A172 (cell line): Measurements from ENCODE around the gene HIGD2B. TPM values are rescaled to one million over a fixed set of nuclear protein-coding genes. Genes with fewer than 3 reads are reported as not detected.
A peak's percentile ranks its signal among the peaks of the same experiment; 100 is the strongest.
"Not testable (repeated sequence)": the region's sequence is repeated elsewhere in the genome, so short reads cannot be mapped to it uniquely, and the experiment has no call there.

Source experiments
- DNase-seq: peaks from one replicate; pipeline ENCODE4 v3.0.0-alpha.2; 2015; ENCODE audit warnings: low spot score
- total RNA-seq: library from RNA; depleted of rRNA; stranded (reverse); fragments of >200 nt; shearing (Covaris generic); gene quantifications from 2 replicates; pipeline ENCODE4 v1.2.3, GENCODE V29; 2014

HIGD2B gene
- total RNA-seq, 1 experiment from 2014 or later = not detected

- no peak for DNase-seq
Observed at GRCh38 chr15:72676838-72677237, 9.1 kb downstream of the HIGD2B start.

DNA sequence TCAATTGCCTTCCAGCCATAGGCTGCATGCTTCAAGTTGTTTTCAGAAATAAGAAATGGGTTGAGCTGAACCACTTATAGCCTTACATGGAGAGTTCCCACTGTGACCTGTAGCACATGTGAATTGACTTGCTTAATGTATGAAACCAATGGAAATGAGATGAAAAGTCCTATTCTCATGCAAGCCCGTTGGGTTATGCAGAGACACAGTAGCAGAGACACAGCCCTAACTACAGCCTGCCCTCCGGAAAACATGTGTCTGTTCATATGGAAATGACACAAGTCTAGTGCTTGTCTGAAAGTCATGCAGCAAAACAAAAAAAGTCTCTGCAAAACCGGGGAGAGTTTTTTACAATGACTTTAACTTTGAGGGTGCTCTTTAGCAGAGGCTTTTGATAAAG lies 14.5 kb downstream of the HIGD2B start:
- DNase-seq = no peak

GRCh38 chr15:72670656-72671352 lies 15.2 kb downstream of the HIGD2B start:
- DNase-seq = peak; percentile 68

GRCh38 chr15:72669803-72670202 lies 16.2 kb downstream of the HIGD2B start:
- DNase-seq = not testable (repeated sequence)

GRCh38 chr15:72665706-72666105 lies 20.3 kb downstream of the HIGD2B start:
- DNase-seq = not testable (repeated sequence)

GRCh38 chr15:72663931-72664330 lies 22.1 kb downstream of the HIGD2B start:
- not testable (repeated sequence) for DNase-seq

DNA sequence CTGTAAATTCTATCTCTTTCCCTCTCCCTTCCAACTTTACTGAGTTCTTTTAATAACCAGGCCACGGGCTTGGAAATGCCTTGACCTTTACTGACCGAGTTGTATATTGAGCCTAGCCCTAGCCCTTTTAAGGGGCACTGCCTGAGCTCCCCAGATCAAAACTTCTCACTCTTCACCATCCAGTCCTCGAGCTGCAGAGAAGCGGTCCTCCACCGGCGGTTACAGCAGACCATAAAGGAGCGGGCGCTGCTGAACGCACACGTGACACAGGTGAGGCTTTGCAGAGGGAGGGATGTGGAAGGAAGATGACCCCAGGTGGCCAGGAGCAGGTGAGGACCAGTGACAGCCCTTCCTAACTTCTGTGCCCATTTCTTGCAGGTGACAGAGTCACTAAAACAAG lies 24.9 kb downstream of the HIGD2B start:
- not testable (repeated sequence) for DNase-seq

DNA sequence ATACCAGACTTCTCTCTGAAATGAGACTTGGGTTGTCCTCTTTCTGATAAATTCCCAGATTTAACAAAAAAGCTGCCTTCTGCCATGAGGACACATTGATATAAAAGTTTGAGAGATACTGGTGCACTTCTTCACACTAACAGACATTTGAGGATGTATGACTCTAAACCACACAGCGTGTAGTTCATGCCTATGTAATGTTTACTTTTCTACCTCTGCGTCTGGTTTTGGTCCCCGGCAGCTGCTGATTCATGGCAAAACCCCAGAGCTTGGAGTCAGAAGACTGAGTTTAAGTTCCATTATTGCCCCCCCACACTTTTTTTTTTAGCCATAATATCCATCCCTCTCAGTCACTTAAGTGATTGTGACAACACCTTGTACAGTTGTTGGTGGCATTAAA lies 30.0 kb downstream of the HIGD2B start:
- DNase-seq = not testable (repeated sequence)

- DNase-seq = not testable (repeated sequence)
Observed at GRCh38 chr15:72654397-72654796, 31.6 kb downstream of the HIGD2B start, which contains the start of gene GOLGA6B. Gene GOLGA6B, plus strand, starts transcription at chr15:72654697. Its CDS starts 41 bp downstream, at chr15:72654738.

DNA sequence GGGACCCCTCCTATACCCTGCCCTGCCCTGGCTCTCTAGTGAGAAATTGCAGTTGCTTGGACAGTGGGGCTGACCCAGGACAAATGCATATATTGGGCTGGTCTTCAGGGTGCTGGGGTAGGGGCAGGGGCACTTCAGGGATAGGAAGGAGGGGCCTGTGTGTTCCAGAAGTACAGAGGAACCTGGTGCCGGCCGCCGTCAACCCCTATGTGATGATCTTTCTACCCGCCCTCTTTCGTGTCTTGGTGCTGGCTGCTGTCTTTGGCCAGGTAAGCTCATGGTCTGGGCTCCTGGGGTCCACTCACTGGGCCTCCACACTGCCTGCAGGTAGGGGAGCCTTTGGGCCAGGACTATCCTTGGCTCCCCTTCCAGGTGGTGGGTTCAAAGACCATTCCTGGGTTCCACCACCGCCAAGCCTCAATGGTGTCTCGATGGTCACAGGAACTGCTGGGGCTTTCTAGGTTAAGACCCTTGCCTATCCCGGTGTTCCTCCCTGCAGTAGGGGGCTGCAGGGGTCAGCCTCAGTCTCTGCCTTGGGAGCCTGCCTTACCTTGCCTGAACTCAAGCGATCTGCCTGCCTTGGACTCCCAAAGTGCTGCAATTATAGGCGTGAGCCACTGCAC lies 37.2 kb downstream of the HIGD2B start:
- not testable (repeated sequence) for DNase-seq

DNA sequence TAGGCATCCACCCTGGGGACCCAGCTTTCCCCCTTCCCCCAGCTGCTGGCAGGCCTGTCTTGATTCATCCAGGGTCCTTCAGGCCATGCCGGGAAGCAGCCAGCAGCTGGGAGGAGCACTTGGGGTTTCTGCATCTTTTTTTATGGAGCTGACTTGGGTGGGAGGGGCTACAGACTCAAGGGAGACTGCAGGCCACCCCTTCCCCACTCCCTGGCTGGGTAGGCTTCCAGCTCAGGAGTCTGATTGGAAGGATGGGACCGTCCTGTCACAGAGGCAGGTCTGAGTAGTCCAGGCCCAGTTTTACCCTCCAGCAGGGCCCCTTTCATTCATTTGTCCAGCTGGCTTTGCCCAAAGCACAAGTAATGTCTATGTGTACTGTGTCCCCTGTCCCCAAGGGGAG lies 43.7 kb downstream of the HIGD2B start:
- DNase-seq = not testable (repeated sequence)

GRCh38 chr15:72639759-72640483 lies 46.1 kb downstream of the HIGD2B start:
- DNase-seq = not testable (repeated sequence)

DNA sequence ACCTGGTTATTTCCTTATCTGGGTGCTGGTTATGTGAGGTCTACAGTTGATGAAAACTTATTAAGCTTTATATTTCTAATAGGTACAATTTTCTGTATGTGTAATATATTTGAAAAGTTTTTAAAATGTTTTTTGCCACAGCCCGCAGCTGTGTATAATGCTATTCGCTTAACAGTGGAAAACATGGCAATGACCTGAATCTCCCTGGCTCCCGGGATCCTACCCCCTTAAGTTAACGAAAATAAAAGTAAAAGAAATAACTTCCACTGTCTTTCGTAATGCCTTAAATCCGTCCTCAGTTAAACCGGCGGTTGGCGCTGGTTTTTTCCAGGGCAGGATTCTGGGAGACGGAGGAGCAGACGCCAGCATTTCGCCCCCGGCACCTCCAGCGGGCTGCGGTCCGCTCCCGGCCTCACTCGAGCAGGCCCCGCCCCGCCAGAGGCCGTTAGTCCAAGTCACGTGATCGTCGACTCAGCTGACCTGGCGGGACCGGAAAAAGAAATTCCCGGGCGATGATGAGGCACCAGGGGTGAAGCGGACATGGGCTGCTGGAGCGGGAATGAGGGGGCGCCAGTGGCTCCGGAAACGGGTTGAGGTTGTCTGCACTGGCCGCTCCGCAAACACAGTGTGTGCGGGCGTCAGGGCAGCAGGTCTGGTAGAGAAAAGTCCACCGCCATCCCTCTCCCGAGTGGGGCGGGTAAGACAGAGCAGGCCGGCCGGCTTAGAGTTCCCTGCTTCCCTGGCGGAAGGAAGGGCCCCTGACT lies 49.3 kb downstream of the HIGD2B start:
- peak; percentile 47 for DNase-seq

DNA sequence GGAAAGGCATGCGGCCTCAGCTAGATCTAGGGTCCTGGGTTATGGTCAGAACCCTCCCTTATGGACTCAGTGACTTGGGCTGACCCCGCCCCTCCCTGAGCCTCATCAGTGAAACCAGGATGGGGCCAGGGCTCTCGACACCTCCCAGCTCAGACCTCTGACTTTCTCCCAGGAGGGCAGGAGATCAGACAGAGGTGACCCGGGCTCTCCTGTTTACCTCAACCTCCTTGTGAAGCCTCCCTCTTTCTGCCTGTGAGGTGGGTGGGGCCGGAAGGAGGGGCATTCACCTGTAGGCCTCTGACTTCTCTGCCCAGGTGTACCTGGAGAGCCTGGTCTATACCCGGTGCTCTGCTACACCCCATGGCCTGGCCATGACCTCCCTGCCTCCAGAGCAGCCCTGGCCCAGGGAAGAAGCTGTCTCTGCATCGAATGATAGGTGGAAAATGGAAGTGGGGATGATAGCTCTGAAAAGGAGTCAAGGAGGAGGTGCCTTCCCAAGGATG lies 56.9 kb downstream of the HIGD2B start:
- DNase-seq = not testable (repeated sequence)

DNA sequence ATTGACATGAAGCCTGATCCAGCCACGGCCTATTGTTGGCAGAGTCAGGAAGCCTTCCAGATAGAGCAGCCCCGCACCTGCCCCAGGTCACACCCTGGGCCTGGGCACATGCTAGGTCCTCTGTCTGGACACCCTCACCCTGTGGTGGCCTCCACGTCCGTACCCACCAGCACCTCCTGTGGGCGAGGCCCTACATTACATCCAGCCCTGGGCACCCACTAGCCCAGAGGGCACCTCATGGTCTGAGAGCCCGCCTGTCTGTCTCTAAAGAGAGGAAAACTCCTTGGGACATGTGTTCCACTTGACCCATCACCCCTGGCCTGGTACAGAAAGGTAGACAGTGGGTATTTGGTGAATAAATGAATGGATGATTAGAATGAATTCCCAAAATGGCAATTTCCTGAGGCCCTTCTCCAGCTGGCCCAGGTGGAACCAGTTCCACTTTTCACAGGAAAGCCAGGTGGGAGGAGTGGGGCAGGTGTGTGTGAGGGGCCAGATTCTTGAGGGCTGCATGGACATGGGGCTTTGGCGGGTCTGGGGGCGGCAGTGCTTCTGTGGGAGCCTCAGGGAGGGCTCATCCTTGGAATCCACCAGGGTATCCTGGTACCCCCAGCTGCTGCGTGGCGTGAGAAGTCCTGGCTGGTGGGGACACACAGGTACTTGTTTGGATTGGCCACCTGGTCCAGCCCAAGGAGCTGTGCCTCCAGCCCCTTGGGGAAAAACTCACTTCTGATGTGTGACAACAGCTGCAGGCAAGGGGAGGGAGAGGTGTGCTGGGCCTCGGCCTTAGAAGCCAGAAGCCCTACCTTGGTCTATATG lies 57.5 kb downstream of the HIGD2B start:
- not testable (repeated sequence) for DNase-seq

GRCh38 chr15:72626153-72626552 lies 59.8 kb downstream of the HIGD2B start:
- not testable (repeated sequence) for DNase-seq
